ENCODE data around the gene UXT.
"Not testable (repeated sequence)": the region's sequence is repeated elsewhere in the genome, so short reads cannot be mapped to it uniquely, and the experiment has no call there.

Gene UXT

DNA sequence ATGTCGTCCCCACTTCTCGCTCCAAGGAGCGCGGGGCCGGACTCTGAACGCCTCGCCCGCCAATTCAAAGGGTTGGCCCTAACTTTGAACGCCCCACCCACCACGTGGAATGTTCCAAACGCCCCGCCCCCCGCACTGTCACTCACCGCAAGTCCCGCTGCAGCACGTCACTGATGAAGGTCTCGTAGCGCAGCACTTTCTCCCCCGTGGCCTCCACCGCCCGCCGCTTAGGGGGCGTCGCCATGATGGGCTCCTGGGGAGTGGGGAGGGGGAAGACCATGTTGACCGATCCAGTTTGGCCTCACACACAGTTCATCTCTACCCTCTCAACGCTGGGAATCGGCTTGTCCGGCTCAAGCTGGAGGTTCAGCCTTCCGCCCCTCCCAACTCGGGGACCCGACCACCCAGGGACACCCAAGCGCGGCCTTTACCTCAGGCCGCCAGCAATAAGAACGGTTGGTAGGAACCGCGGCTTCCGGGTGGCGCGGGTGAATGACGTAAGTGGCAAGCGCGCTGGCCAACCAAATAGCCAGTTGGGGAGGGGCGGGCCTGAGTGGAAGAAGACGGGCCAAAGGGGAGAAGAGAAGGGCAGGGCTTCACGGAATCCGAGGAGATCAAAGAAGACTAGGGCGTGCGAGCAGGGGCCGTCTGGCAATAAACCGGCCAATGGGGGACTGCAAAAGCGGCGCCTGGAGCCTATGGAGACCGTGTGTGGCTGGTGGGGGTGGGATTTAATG, at the start of gene UXT:
TSS of gene UXT (minus strand) at position 497 of the 737 bp plus-strand sequence. CDS start at position 244, 253 bp downstream.
- DNase-seq: peak; percentile 95

GRCh38 chrX:47707031-47707780, 48.2 kb upstream of the UXT start:
- no peak for DNase-seq

GRCh38 chrX:47706575-47706974, 47.6 kb upstream of the UXT start:
- DNase-seq: no peak

GRCh38 chrX:47704736-47705135, 45.8 kb upstream of the UXT start:
- no peak for DNase-seq

DNA sequence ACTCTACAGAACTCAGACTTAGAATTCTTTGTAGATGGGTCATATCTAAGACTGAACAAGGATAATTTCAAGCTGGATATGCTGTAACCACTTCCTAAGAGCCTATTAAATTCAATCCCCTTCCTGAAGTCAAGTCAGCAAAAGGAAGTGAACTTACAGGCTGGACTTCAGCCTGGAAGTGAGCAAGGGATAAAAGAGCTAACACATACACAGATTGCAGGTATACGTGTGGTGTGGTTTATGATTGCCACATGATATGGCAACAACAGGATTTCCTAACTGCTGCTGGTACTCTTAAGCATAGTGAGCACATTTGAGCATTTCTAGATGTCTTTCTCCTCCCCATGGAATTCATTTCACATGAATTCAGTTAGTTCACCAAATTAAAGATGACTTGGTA, 38.2 kb upstream of the UXT start:
- DNase-seq: no peak

DNA sequence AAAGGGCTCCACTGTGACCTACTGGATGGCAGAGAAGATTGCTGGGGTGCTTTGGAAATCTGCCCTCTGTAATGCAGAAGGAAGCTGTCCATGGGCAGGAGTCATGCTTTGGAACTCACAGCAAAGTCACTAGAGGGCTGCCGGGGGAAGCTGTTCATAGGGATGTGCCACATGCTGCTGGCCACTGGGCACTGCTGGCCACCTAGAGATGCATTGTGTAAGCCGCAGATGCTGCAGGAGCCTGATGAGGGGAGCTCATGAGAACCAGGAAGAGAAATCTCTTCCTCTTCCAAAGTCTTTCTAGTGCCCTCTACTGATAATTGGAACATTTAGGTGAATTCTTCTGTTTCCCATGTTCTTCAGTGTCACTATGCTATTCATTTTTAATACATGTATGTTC, 31.2 kb upstream of the UXT start:
- no peak for DNase-seq

GRCh38 chrX:47687263-47687662, 28.3 kb upstream of the UXT start:
- no peak for DNase-seq

- no peak for DNase-seq
Observed at GRCh38 chrX:47683829-47684205, 24.8 kb upstream of the UXT start.

DNA sequence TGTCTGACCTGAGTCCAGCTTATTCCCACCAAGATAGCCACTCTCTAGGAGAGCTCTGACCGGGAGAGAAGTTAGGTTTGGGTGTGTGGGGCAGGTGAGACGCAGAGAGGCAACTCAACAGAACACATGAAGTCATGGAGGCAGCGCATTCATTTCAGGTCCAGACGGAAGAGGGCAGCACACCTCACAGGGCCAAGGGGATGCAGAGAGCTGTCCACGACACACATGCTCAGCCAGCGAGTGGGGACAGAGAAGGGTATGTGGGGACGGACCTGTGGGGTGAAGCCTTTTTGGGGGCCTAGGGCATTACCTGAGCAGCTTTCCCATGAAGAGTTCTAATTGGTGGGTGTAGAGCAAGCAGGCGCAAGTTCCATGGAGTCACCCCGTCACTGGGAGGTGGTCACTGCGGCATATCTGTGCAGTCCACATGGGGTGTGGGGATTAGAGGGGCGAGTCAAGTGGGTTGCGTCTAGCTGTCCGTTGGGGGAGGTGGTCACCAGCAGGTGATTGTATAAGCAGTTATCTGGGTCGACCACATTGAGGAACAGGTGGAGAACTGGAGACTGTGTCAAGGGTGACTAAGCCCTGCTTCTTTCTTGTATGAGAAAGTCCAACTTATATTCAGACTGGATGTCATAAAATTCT, 24.3 kb upstream of the UXT start:
- DNase-seq: no peak

GRCh38 chrX:47675959-47676859, 17.2 kb upstream of the UXT start:
- not testable (repeated sequence) for DNase-seq

- DNase-seq: no peak
Observed at GRCh38 chrX:47674776-47675175, 15.8 kb upstream of the UXT start.

- DNase-seq: not testable (repeated sequence)
Observed at GRCh38 chrX:47665797-47666196, 6.8 kb upstream of the UXT start.

DNA sequence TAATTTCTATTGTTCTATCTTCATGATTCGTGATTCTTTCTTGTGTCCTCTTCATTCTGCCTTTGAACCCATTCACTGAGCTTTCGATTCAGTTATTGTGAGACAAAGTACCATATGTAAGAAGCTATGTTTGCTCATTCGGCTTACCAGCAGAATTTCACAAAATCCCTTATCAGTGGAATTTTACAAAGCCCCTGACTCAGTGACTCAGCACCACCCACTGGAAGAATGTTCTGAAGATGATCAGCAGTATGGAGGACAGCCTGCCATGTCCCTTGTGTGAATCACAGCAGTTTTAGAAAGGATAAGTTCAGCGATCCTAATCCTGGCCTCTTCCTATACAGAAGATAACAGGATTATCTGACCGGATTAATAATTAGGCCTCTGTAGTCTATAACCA, 5.8 kb upstream of the UXT start:
- DNase-seq: no peak

DNA sequence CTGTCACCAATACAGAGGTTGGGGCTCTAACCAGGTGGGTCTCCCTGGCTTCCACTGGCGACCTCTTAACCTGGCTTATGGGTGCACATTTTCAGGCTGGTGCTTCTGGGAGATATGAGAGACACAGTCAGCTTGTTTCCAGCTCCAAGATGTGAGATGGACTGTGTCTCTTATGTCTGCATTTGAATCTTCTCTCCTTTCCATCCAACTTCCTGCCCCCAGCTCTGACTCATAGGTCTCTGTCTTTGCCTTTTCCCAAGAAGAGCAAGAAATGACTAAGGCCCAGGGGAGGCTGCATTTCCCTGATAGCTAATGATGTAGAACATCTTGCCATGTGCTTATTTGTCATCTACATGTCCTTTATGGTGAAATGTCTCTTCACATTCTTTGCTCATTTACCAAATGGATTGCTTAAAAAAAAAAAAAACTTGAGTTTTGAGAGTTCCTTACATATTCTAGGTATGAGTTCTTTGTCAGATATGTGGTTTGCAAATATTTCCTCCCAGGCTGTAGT, 3.2 kb upstream of the UXT start:
- DNase-seq: no peak

- no peak for DNase-seq
Observed at GRCh38 chrX:47661539-47661938, 2.6 kb upstream of the UXT start.

GRCh38 chrX:47659421-47659726, 394 bp upstream of the UXT start:
- DNase-seq: no peak

DNA sequence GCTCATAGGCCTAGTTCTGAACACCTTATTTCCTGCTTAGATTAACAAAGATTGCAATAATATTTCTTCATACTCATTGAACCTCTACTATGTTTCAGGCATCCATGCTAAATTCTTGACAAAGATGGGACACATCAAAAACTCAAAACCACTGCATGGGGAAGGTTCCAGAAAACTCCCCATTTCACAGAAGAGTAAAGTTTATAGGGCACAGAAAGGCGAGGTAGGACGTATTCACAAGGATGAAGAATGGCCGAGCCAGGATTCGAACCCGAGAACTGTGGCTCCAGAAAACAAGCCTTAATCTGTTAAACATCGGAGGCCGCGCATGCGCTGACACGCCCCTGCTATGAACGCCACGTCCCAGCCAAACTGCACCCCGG, 688 bp downstream of the UXT start:
- DNase-seq: no peak

DNA sequence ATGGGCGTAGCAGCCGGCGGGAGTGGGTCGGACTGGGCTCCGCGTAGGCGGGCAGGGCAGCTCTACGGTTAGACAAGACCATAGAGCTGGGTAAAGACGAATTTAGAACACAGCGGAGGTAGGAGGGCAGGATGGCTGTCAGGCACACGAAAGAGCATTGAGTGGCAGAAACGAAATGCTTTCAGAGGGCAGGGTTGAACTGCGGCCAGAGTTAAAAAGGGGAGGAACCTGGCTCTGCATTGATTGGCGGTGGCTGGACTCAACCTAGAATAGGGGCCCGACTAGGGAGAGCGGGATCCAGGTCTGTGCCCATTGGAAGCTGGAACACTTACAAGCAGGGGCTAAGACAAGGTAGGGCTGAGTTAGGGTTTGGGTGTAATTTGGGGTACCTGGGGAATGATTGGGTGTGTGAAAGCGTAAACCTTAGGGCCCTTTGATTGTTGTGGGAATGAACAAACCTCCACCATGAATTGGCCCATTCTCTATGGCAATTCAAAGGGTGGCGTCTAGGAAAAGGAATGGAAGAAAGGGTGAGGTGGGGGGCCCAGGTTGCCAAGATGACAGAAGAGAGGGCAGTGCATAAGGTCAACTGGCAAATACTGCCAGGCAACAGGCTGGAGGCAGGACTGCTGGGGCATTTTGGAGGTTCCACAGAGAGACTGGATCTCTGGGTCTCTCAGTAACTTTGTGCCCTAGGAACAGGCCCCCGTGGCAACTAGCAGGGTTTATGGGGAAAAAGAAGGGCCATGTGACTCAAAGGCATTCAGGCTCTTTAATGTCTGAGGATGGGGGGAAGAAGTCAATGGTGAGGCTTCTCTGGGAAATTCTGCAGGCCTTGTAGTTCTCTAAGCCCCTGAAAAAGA, 7.7 kb downstream of the UXT start:
- DNase-seq: no peak

DNA sequence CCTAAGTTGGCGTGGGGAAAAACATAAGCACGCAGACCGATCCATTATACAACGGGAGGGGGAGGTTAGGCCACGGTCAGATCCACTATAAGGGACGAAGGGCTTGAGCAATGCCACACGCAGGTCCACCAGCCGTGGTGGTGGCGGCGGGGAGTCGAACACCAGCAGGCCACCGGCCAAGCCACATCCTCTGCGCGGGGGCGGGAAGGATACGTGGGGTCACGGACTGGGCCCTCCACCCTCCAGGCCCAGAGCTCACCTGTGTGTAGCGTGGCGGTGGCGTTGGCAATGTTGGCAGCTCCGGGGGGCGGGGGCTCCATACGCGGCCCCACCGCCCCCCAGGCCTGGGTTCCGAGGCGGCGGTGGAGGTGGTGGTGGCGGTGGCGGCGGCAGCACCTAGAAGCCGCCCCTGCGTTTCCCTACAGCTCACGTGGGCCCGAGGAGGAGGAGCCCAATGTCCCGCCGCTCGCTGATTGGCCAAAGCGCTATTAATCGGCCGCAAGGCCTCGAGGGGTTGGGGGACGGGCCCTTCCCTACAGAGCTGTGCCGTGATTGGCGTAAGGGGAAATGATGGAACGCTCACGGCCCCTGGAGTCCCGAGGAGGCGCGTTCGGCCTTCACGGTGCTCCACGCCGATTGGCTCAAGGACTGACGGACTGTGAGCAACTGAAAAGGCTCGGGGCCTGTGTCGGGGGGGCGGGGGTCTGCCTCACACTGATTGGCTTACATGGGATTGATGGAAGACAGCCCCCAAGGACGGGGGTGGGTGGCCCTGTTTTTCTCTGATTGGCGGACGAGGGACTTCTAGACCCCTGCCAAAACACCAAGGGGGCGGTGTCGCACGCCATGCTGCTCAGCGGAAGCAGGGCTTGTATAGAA, 8.6 kb downstream of the UXT start, which contains the start of gene ELK1:
TSS of gene ELK1 (minus strand) at position 400 of the 879 bp plus-strand sequence. CDS start 9,122 bp downstream, outside the sequence.
- peak; percentile 98 for DNase-seq

- no peak for DNase-seq
Observed at GRCh38 chrX:47649781-47650163, 9.2 kb downstream of the UXT start.

DNA sequence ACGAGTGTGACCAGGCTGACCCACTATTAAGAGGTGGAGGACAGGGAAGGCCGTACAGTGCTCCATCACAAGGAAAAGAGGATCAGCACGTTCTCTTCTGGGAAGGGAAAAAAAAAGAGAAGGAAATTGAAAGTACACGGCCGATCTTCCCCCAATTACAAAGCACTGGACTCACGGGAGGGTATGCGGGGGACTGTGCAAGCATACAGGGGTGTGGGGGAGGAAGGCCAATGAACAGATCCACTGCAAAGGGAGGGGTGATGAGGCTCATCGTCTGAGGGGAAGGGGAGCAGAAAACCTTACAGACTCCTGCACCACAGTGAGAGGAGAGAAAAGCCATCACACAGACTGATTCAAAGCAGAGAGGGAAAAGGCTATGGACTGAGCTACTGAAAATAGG, 9.7 kb downstream of the UXT start:
- DNase-seq: no peak
